ENCODE results near the gene ITGB5. TPM values are rescaled to one million over a fixed set of nuclear protein-coding genes. Genes with fewer than 3 reads are reported as not detected.

The ITGB5 gene
- total RNA-seq (2022) (123 and 132 TPM in 2 replicates), Bru-seq, nascent RNA (percentile 76 among the genes with signal in this experiment), BruChase-seq, experiment 1, labeled RNA remaining after a 2-hour chase (percentile 66 among the genes with signal in this experiment), BruChase-seq, experiment 2, labeled RNA remaining after a 6-hour chase (percentile 71 among the genes with signal in this experiment)
- long read RNA-seq, full-length matches to known transcripts, result 146 of 214 reads
- long read RNA-seq, partial matches to known transcripts, result 20 of 214 reads
- long read RNA-seq, other reads (novel, unspliced or antisense), result 48 of 214 reads

- Histone ChIP-seq H3K4me1 (peaks cover 29% of the 10 kb centered on the region), H3K9me3 (no peaks in the 10 kb centered on the region), H3K27me3 (replicated peaks; ENCODE audit: control insufficient read depth, insufficient read depth, low read length) (no peaks in the 10 kb centered on the region), H3K4me3 (ENCODE audit: low read depth, low read length) (peak within 1 kb of the TSS; percentile 69), H3K36me3 (ENCODE audit: control insufficient read depth, insufficient read depth, low read length) (no peaks in the 10 kb centered on the region)
- H3K4me3 Mint-ChIP-seq (ENCODE audit: unreplicated experiment), result peak within 1 kb of the TSS; percentile 94
- intact Hi-C loops (cut with micrococcal nuclease; ENCODE audit: unreplicated experiment), result loop anchor here (2.0 to 5.0 kb wide), 3 partner anchors 13 to 125 kb away; no protein-coding TSS in a partner anchor
- POLR2A ChIA-PET, result interaction anchor here (0.6 to 1.8 kb wide), 4 partner anchors 41 to 248 kb away, joined by 3 to 7 read pairs (median 4); no protein-coding TSS in a partner anchor
- no peaks in the 10 kb centered on the region for H3K9me3 Mint-ChIP-seq (ENCODE audit: unreplicated experiment)
- H3K4me1 Mint-ChIP-seq (ENCODE audit: low read depth, unreplicated experiment), result peaks cover 17% of the 10 kb centered on the region
- peak; percentile 88 to 90 for DNase-seq
- no TSS peak for BruUV-seq (replicated peaks)
- CTCF ChIA-PET, result interaction anchor here (0.5 to 1.8 kb wide), 7 partner anchors 14 to 708 kb away, joined by 3 to 8 read pairs (median 4); partner anchors contain the start of gene OSBPL11
- H3K27me3 Mint-ChIP-seq (ENCODE audit: insufficient read depth, unreplicated experiment), result no peaks in the 10 kb centered on the region
- no peak for TF ChIP-seq CTCF (IDR thresholded peaks at IDR 0.05; ENCODE audit: insufficient read depth in 1 of 2, low read depth in 1 of 2, low read length in 1 of 2, severe bottlenecking in 1 of 2, unreplicated experiment in 1 of 2)
- H3K27ac Mint-ChIP-seq (ENCODE audit: unreplicated experiment), result peak within 1 kb of the TSS; percentile 88
- peaks cover 9% of the 10 kb centered on the region for H3K36me3 Mint-ChIP-seq (ENCODE audit: insufficient read depth, unreplicated experiment)
Observed at GRCh38 chr3:124887177-124887931, at the start of gene ITGB5. TSS of gene ITGB5 (minus strand) at chr3:124887365. CDS start at chr3:124887000, 365 bp downstream.

GRCh38 chr3:124935794-124936542 is 48.8 kb upstream of the ITGB5 start:
- CTCF ChIA-PET, result no interaction called here
- intact Hi-C loops (cut with micrococcal nuclease; ENCODE audit: unreplicated experiment), result no loop called here
- Mint-ChIP-seq H3K27me3 (ENCODE audit: insufficient read depth, unreplicated experiment) (no peaks in the 10 kb centered on the region), H3K4me1 (ENCODE audit: low read depth, unreplicated experiment) (peaks cover 15% of the 10 kb centered on the region), H3K4me3 (ENCODE audit: unreplicated experiment) (no peak overlapping the region), H3K36me3 (ENCODE audit: insufficient read depth, unreplicated experiment) (no peaks in the 10 kb centered on the region), H3K9me3 (ENCODE audit: unreplicated experiment) (no peaks in the 10 kb centered on the region), H3K27ac (ENCODE audit: unreplicated experiment) (no peak overlapping the region)
- Histone ChIP-seq H3K27me3 (replicated peaks; ENCODE audit: control insufficient read depth, insufficient read depth, low read length) (no peaks in the 10 kb centered on the region), H3K4me1 (peaks cover 5% of the 10 kb centered on the region), H3K36me3 (ENCODE audit: control insufficient read depth, insufficient read depth, low read length) (no peaks in the 10 kb centered on the region), H3K9me3 (no peaks in the 10 kb centered on the region), H3K4me3 (ENCODE audit: low read depth, low read length) (no peak overlapping the region)
- TF ChIP-seq CTCF (IDR thresholded peaks at IDR 0.05; ENCODE audit: insufficient read depth in 1 of 2, low read depth in 1 of 2, low read length in 1 of 2, severe bottlenecking in 1 of 2, unreplicated experiment in 1 of 2), result no peak
- DNase-seq, result no peak
- BruUV-seq (replicated peaks), result no TSS peak
- POLR2A ChIA-PET, result interaction anchor here (0.6 kb wide), 1 partner anchor 653 kb away, joined by 3 read pairs; no protein-coding TSS in a partner anchor

GRCh38 chr3:124935264-124935663 is 48.1 kb upstream of the ITGB5 start:
- no peaks in the 10 kb centered on the region for H3K9me3 ChIP-seq
- no peak for DNase-seq
- H3K4me1 ChIP-seq, result peaks cover 5% of the 10 kb centered on the region

More at GRCh38 chr3:124935264-124935663, 48.1 kb upstream of the ITGB5 start:
- intact Hi-C loops (cut with micrococcal nuclease; ENCODE audit: unreplicated experiment), result no loop called here
- no peaks in the 10 kb centered on the region for H3K27me3 ChIP-seq (replicated peaks; ENCODE audit: control insufficient read depth, insufficient read depth, low read length)
- Mint-ChIP-seq H3K36me3 (ENCODE audit: insufficient read depth, unreplicated experiment) (no peaks in the 10 kb centered on the region), H3K27me3 (ENCODE audit: insufficient read depth, unreplicated experiment) (no peaks in the 10 kb centered on the region), H3K4me1 (ENCODE audit: low read depth, unreplicated experiment) (peaks cover 15% of the 10 kb centered on the region), H3K9me3 (ENCODE audit: unreplicated experiment) (no peaks in the 10 kb centered on the region), H3K4me3 (ENCODE audit: unreplicated experiment) (no peak overlapping the region), H3K27ac (ENCODE audit: unreplicated experiment) (no peak overlapping the region)
- no peak for TF ChIP-seq CTCF (IDR thresholded peaks at IDR 0.05; ENCODE audit: insufficient read depth in 1 of 2, low read depth in 1 of 2, low read length in 1 of 2, severe bottlenecking in 1 of 2, unreplicated experiment in 1 of 2)
- no TSS peak for BruUV-seq (replicated peaks)
- H3K36me3 ChIP-seq (ENCODE audit: control insufficient read depth, insufficient read depth, low read length), result no peaks in the 10 kb centered on the region
- no peak overlapping the region for H3K4me3 ChIP-seq (ENCODE audit: low read depth, low read length)
- POLR2A ChIA-PET, result interaction anchor here (0.6 kb wide), 1 partner anchor 462 kb away, joined by 3 read pairs; no protein-coding TSS in a partner anchor
- CTCF ChIA-PET, result no interaction called here

Data from Caco-2 (cell line).